HepG2 (cell line): ENCODE measurements around the gene ISG20L2. TPM values are rescaled to one million over a fixed set of nuclear protein-coding genes. Genes with fewer than 3 reads are reported as not detected.
A peak's percentile ranks its signal among the peaks of the same experiment; 100 is the strongest.

Experiments used
- ADNP ChIP-seq: sonication (generic); formaldehyde crosslinking; IDR thresholded peaks from 2 replicates; pipeline ENCODE4 v1.4.0; 2020; ENCODE audit warnings: missing genetic modification reagents
- BORCS8-MEF2B ChIP-seq: sonication (generic); formaldehyde crosslinking; IDR thresholded peaks from 2 replicates; pipeline ENCODE4 v1.8.0; 2022; ENCODE audit warnings: mild to moderate bottlenecking, missing genetic modification reagents
- CENPX ChIP-seq: sonication (generic); formaldehyde crosslinking; IDR thresholded peaks from 2 replicates; pipeline ENCODE4 v1.9.0; 2021; ENCODE audit warnings: mild to moderate bottlenecking, missing genetic modification reagents, moderate library complexity
- DNMT3B ChIP-seq: conservative IDR thresholded peaks from 2 replicates; pipeline ENCODE4 v1.6.1; 2016; ENCODE audit warnings: missing biosample characterization, control low read depth
- ELF3 ChIP-seq: IDR thresholded peaks from 2 replicates; pipeline ENCODE4 v1.6.1; 2016; ENCODE audit warnings: missing genetic modification reagents, missing compliant biosample characterization
- GTF2F1 ChIP-seq: fragments of 150-350 bp; IDR thresholded peaks from 2 replicates; pipeline ENCODE4 v1.6.1; 2014; ENCODE audit warnings: low read length
- MTF1 ChIP-seq: sonication (generic); formaldehyde crosslinking; IDR thresholded peaks from 2 replicates; pipeline ENCODE4 v1.5.0; 2020; ENCODE audit warnings: missing genetic modification reagents
- MZF1 ChIP-seq: sonication (generic); formaldehyde crosslinking; IDR thresholded peaks from 2 replicates; pipeline ENCODE4 v1.8.1; 2023; ENCODE audit warnings: mild to moderate bottlenecking, missing genetic modification reagents, borderline replicate concordance
- NFIB ChIP-seq: sonication (generic); formaldehyde crosslinking; IDR thresholded peaks from 2 replicates; pipeline ENCODE4 v1.9.0; 2021; ENCODE audit warnings: missing genetic modification reagents, mild to moderate bottlenecking, borderline replicate concordance
- PTBP1 ChIP-seq: fragments of 200-400 bp; formaldehyde crosslinking; IDR thresholded peaks from 2 replicates; pipeline ENCODE4 v1.6.1; 2018; ENCODE audit warnings: low read length, low read depth; ENCODE audit not compliant: poor library complexity, severe bottlenecking
- SOX5 ChIP-seq: IDR thresholded peaks from 2 replicates; pipeline ENCODE4 v1.6.1; 2016; ENCODE audit warnings: borderline replicate concordance
- STAT5B ChIP-seq: sonication (generic); formaldehyde crosslinking; IDR thresholded peaks from 2 replicates; pipeline ENCODE4 v1.4.0; 2020; ENCODE audit warnings: missing genetic modification reagents
- TFE3 ChIP-seq: IDR thresholded peaks from 2 replicates; pipeline ENCODE4 v1.6.1; 2016
- ZBTB43 ChIP-seq: sonication (generic); formaldehyde crosslinking; conservative IDR thresholded peaks from 2 replicates; pipeline ENCODE4 v1.4.0; 2020; ENCODE audit warnings: missing genetic modification reagents
- ZEB1 ChIP-seq: IDR thresholded peaks from 2 replicates; pipeline ENCODE4 v1.6.1; 2012; ENCODE audit warnings: mild to moderate bottlenecking, low read depth, inconsistent platforms; ENCODE audit not compliant: insufficient replicate concordance
- ZNF260 ChIP-seq: sonication (generic); formaldehyde crosslinking; IDR thresholded peaks from 2 replicates; pipeline ENCODE4 v1.4.0; 2020; ENCODE audit warnings: missing genetic modification reagents, low read depth, mild to moderate bottlenecking, borderline replicate concordance
- ZNF275 ChIP-seq: sonication (generic); formaldehyde crosslinking; IDR thresholded peaks from 2 replicates; pipeline ENCODE4 v1.8.0; 2022; ENCODE audit warnings: missing genetic modification reagents, mild to moderate bottlenecking, inconsistent platforms, borderline replicate concordance
- ZNF280B ChIP-seq: sonication (generic); formaldehyde crosslinking; IDR thresholded peaks from 2 replicates; pipeline ENCODE4 v1.5.0; 2020; ENCODE audit warnings: missing genetic modification reagents, mild to moderate bottlenecking, borderline replicate concordance
- ZNF687 ChIP-seq: sonication (generic); formaldehyde crosslinking; IDR thresholded peaks from 2 replicates; pipeline ENCODE4 v1.5.1; 2020; ENCODE audit warnings: mild to moderate bottlenecking, missing genetic modification reagents, moderate library complexity
- ZNF746 ChIP-seq: sonication (generic); formaldehyde crosslinking; IDR thresholded peaks from 2 replicates; pipeline ENCODE4 v1.8.0; 2022; ENCODE audit warnings: mild to moderate bottlenecking, missing genetic modification reagents
- polyA plus RNA-seq, 8 experiments: library from polyadenylated mRNA; depleted of rRNA in 3 of 8; stranded (reverse) in 7 of 8; unstranded in 1 of 8; fragments of >200 nt; fragmentation: Illumina TruSeq in 4 of 8; extraction: Trizol in 4 of 8; gene quantifications; 2 replicates each; pipeline versions ENCODE4 v1.2.1 to v1.2.3, GENCODE V29; 2011 to 2016; ENCODE audit warnings: low read depth in 4 of 8, missing spikeins in 1 of 8, mixed read lengths in 1 of 8; ENCODE audit not compliant: insufficient read depth in 1 of 8
- total RNA-seq, 5 experiments: library from RNA; depleted of rRNA; stranded (reverse); fragments of >200 nt; fragmentation: Illumina TruSeq; extraction: Trizol; gene quantifications; 2 replicates each; pipeline ENCODE4 v1.2.3, GENCODE V29; 2016; ENCODE audit warnings: low read depth in 1 of 5

The ISG20L2 gene
- total and polyA plus RNA-seq, 2 of the 13 experiments (the other 11 are each of a cell fraction or from before 2014, with no cell fraction given), result 19.8 to 21.3 TPM

GRCh38 chr1:156740741-156741480 is 12.3 kb upstream of the ISG20L2 start, which contains the start of gene MRPL24 (continued):
- TF ChIP-seq ZBTB43 (no peak), CENPX (CRISPR knock-in tag) (no peak), ZEB1 (no peak), PTBP1 (no peak), STAT5B (0 out of 2 replicates have a peak, but pooled peaks have one; percentile 29), ZNF260 (CRISPR knock-in tag) (no peak), SOX5 (CRISPR knock-in tag) (peak; percentile 42; the same call in 1 of the 2 replicates), NFIB (CRISPR knock-in tag) (no peak), ZNF280B (CRISPR knock-in tag) (peak; percentile 72; the same call in 1 of the 2 replicates), GTF2F1 (no peak), BORCS8-MEF2B (CRISPR knock-in tag) (peak; percentile 77), ELF3 (CRISPR knock-in tag) (peak; percentile 97), ZNF746 (CRISPR knock-in tag) (peak; percentile 78; the same call in 1 of the 2 replicates), TFE3 (CRISPR knock-in tag) (peak; percentile 18; the same call in 1 of the 2 replicates), MTF1 (CRISPR knock-in tag) (no peak; the same call in 1 of the 2 replicates), MZF1 (CRISPR knock-in tag) (no peak), DNMT3B (CRISPR knock-in tag) (no peak), ZNF275 (CRISPR knock-in tag) (peak; percentile 89; the same call in 1 of the 2 replicates), ADNP (no peak), ZNF687 (CRISPR knock-in tag) (peak; percentile 96)
